Activated T-helper 1 cell treated with anti-CD3 and anti-CD28 coated beads, Interleukin-12 subunit alpha, Interleukin-12 subunit beta, Interleukin-2, Interleukin-4 antibody, amounts not matched to agents 30 ng/mL and 10 ng/mL and 1 ng/mL, durations not matched to agents 14 hours and 24 hours and 36 hours (primary cell): ENCODE data around the gene ASPSCR1. TPM values are rescaled to one million over a fixed set of nuclear protein-coding genes. Genes with fewer than 3 reads are reported as not detected.

ENCODE experiments used
- total RNA-seq: library from RNA; stranded (reverse); gene quantifications from 2 replicates; pipeline ENCODE4 v1.2.3, GENCODE V29; 2022

ASPSCR1 gene
- total RNA-seq, 1 donor from 2014 or later: 33.8 TPM

Other genes starting within 250 kb of the ASPSCR1 start
- not detected in 2 replicates for gene GCGR, start 173.5 kb upstream of the ASPSCR1 start, total RNA-seq
- gene MCRIP1, start 144.3 kb upstream of the ASPSCR1 start, total RNA-seq: 56.0 and 62.3 TPM in 2 replicates
- gene PPP1R27, start 142.6 kb upstream of the ASPSCR1 start, total RNA-seq: not detected in 2 replicates
- 477 and 487 TPM in 2 replicates for gene P4HB, start 117.1 kb upstream of the ASPSCR1 start, total RNA-seq
- gene ARHGDIA, start 106.3 kb upstream of the ASPSCR1 start, total RNA-seq: 701 and 705 TPM in 2 replicates
- gene ALYREF, start 86.0 kb upstream of the ASPSCR1 start, total RNA-seq: 241 and 249 TPM in 2 replicates
- gene ANAPC11, start 85.9 kb upstream of the ASPSCR1 start, total RNA-seq: 123 and 124 TPM in 2 replicates
- 0.24 and 0.31 TPM in 2 replicates for gene NPB, start 75.4 kb upstream of the ASPSCR1 start, total RNA-seq
- 49.5 and 54.5 TPM in 2 replicates for gene PCYT2, start 66.2 kb upstream of the ASPSCR1 start, total RNA-seq
- gene SIRT7, start 59.5 kb upstream of the ASPSCR1 start, total RNA-seq: 53.2 and 57.5 TPM in 2 replicates
- gene MAFG, start 49.9 kb upstream of the ASPSCR1 start, total RNA-seq: 33.8 and 35.5 TPM in 2 replicates
- gene PYCR1, start 40.3 kb upstream of the ASPSCR1 start, total RNA-seq: 130 and 131 TPM in 2 replicates
- gene MYADML2, start 30.4 kb upstream of the ASPSCR1 start, total RNA-seq: 0.08 TPM in 1 of 2 replicates, not detected in the other
- 1.5 and 2.4 TPM in 2 replicates for gene NOTUM, start 16.4 kb upstream of the ASPSCR1 start, total RNA-seq
- gene CENPX, start 45.2 kb downstream of the ASPSCR1 start, total RNA-seq: 109 and 120 TPM in 2 replicates
- 37.6 and 37.8 TPM in 2 replicates for gene LRRC45, start 45.7 kb downstream of the ASPSCR1 start, total RNA-seq
- 7.6 and 9.4 TPM in 2 replicates for gene RAC3, start 54.0 kb downstream of the ASPSCR1 start, total RNA-seq
- gene DCXR, start 60.1 kb downstream of the ASPSCR1 start, total RNA-seq: 123 and 125 TPM in 2 replicates
- gene RFNG, start 74.2 kb downstream of the ASPSCR1 start, total RNA-seq: 24.1 and 26.8 TPM in 2 replicates
- 112 and 124 TPM in 2 replicates for gene GPS1, start 74.3 kb downstream of the ASPSCR1 start, total RNA-seq
- gene DUS1L, start 88.2 kb downstream of the ASPSCR1 start, total RNA-seq: 231 and 235 TPM in 2 replicates
- gene FASN, start 120.6 kb downstream of the ASPSCR1 start, total RNA-seq: 415 and 421 TPM in 2 replicates
- 59.5 and 60.8 TPM in 2 replicates for gene CCDC57, start 235.2 kb downstream of the ASPSCR1 start, total RNA-seq